ENCODE results near the gene FBLN5. TPM values are rescaled to one million over a fixed set of nuclear protein-coding genes. Genes with fewer than 3 reads are reported as not detected.

Gene FBLN5
- total RNA-seq, 1 experiment from 2014 or later: 3.3 TPM

GRCh38 chr14:91931478-91932088 lies 15.9 kb downstream of the FBLN5 start:
- Histone ChIP-seq H3K79me2 (ENCODE audit: insufficient read depth, low read length) (no peaks in the 10 kb centered on the region), H4K20me1 (ENCODE audit: insufficient read depth) (no peaks in the 10 kb centered on the region), H3K9me3 (ENCODE audit: control insufficient read depth in 1 of 2, insufficient read depth in 1 of 2, low read depth in 1 of 2, low read length in 2 of 2) (no peaks in the 10 kb centered on the region), H3K36me3 (ENCODE audit: control insufficient read depth in 1 of 2, insufficient read depth in 2 of 2, low read length in 2 of 2) (no peaks in the 10 kb centered on the region), H3K9me2 (ENCODE audit: insufficient read depth) (no peaks in the 10 kb centered on the region), H3K27me3 (ENCODE audit: insufficient read depth, low read length) (no peaks in the 10 kb centered on the region), H2AFZ (ENCODE audit: low read depth, low read length, poor library complexity, severe bottlenecking) (no peak overlapping the region), H3K4me1 (ENCODE audit: control insufficient read depth in 1 of 2, insufficient read depth in 2 of 2, low read length in 2 of 2) (no peaks in the 10 kb centered on the region), H3K4me2 (ENCODE audit: low read length) (no peak overlapping the region), H3K4me3 (replicated peaks in 1 of 2; ENCODE audit: low read depth in 1 of 2, low read length in 2 of 2) (no peak overlapping the region), H3K27ac (ENCODE audit: low read depth, low read length) (no peak overlapping the region), H3K9ac (ENCODE audit: low read length) (no peak overlapping the region)
- no TSS peak for BruUV-seq (replicated peaks)
- RAD21 ChIA-PET (ENCODE audit: low non-redundant PET in 1 of 2, low total read pairs in 2 of 2, uncharacterized antibody in 2 of 2, unreplicated experiment in 2 of 2): no interaction called here
- TF ChIP-seq TCF7L2 (IDR thresholded peaks at IDR 0.05; ENCODE audit: borderline replicate concordance, extremely low read depth, insufficient read depth, insufficient read length) (no peak), RAD21 (IDR thresholded peaks at IDR 0.05; ENCODE audit: low read depth) (no peak), CEBPB (IDR thresholded peaks at IDR 0.05; ENCODE audit: low read depth) (no peak), FOSL1 (IDR thresholded peaks at IDR 0.05; ENCODE audit: low read depth) (no peak), JUND (IDR thresholded peaks at IDR 0.05) (no peak), SRF (IDR thresholded peaks at IDR 0.05; ENCODE audit: low read depth) (no peak), EGR1 (IDR thresholded peaks at IDR 0.05; ENCODE audit: low read depth) (no peak), ZBTB33 (IDR thresholded peaks at IDR 0.05; ENCODE audit: extremely low read depth, insufficient replicate concordance, low read length) (no peak), CTCF (IDR thresholded peaks at IDR 0.05 in 2 of 3, conservative IDR thresholded peaks at IDR 0.05 in 1 of 3; ENCODE audit: borderline replicate concordance in 1 of 3, insufficient read depth in 1 of 3, low read depth in 2 of 3, low read length in 2 of 3) (no peak), YY1 (IDR thresholded peaks at IDR 0.05; ENCODE audit: extremely low read depth, insufficient replicate concordance, low read depth, low read length) (no peak), SP1 (IDR thresholded peaks at IDR 0.05; ENCODE audit: low read depth) (no peak), CBX3 (IDR thresholded peaks at IDR 0.05; ENCODE audit: low read depth) (no peak), ELF1 (IDR thresholded peaks at IDR 0.05; ENCODE audit: borderline replicate concordance, low read depth) (no peak)
- TF ChIP-seq, protein P1, sequence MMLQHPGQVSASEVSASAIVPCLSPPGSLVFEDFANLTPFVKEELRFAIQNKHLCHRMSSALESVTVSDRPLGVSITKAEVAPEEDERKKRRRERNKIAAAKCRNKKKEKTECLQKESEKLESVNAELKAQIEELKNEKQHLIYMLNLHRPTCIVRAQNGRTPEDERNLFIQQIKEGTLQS (IDR thresholded peaks at IDR 0.05): no peak
- ATAC-seq (no peak), DNase-seq (ENCODE audit: low read depth, low spot score) (no peak)
- intact Hi-C loops (cut with micrococcal nuclease): no loop called here
- POLR2A ChIA-PET: no interaction called here
- CTCF ChIA-PET: no interaction called here
